ENCODE data around the gene AP4B1.

AP4B1 gene

GRCh38 chr1:113891631-113892220 lies 12.9 kb downstream of the AP4B1 start:
- DNase-seq, result no peak

DNA sequence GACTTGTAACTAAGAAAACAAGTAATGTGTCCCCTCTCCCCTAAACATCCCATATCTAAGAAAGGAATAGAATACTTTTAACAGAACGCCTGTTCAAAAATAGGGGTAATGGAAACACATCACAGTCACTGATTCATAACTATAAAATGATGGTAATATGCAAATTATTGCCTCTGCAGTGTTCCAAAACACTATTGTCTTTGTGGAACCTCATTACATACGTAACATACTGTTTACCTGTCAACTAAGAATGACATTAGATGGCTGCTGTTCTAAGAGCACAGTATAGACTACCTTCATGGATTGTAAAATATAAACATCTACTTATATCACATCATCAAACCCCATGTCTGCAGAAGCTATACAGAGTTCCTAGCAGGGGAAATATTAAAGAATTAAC lies 13.8 kb downstream of the AP4B1 start:
- DNase-seq, result no peak

DNA sequence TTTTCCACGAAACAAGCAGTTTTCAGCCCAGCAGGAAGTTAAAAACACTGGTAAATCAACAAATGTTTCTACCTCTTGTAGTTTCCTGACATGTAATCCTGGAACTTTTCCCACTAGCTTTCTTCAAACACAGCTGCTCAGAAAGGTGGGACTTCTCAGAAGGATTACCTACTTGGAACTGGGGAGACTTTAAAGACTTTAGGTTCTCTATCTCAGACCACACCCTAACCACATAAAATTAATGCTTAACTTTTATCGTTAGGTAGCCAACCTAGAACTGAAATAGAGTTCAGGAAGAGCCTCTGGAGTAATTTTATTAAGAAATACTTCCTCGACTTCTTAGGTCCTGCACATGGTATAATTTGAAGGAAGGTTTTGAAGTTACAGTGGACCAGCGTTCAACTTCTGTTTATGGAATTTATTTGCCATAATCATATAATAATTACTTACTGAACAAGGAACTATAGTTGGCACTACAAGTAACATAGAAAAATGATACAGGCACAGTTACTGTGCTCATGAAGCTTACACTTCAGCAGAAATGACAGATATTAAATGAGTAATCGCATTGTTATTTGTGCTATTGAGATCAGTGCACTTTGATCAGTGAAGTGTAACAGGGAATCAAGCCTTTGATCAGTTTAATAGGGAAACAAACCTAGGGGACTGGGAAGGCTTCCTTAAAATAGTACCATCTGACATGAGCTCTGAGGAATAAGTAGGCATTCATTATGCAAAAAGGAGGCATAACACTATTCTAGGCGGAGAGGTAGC lies 17.0 kb downstream of the AP4B1 start, which contains the start of gene BCL2L15:
Gene BCL2L15, minus strand, starts transcription at position 180 of the 774 bp plus-strand sequence. CDS start 206 bp downstream, outside the sequence.
- DNase-seq, result peak; percentile 37

- no peak for DNase-seq
Observed at GRCh38 chr1:113886417-113887401, 17.9 kb downstream of the AP4B1 start.

DNA sequence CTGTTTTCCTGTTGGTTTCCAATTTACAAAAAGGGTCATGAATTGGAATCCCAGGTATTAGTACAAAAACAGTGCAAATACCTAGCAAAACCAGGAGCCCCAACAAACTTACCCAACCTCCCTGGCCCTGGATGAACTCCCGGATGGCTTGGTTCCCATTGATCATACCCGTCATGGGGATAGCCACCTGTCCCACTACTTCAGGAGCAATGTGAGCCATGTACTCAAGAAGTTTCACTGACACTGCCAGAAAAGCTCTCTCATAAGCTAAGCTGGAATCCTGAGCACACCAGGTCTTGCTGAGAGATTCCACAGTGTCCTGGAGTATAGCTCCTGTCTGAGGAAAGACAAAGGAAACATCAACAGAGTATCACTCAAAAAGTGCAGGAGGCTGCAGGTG lies 22.9 kb downstream of the AP4B1 start:
- DNase-seq, result no peak

DNA sequence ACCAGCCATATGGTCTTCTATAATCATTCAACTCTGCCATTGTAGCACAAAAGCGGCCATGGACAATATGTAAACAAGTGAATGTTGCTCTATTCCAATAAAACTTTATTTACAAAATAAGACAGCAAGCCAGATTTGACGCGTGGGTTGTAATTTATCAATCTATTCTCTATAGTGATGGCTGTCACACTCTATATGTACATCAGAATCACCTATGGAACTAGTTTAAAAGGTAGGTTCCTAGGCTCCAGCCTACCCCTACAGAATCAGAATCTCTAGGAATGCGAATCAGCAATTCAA lies 24.9 kb downstream of the AP4B1 start:
- DNase-seq, result no peak

GRCh38 chr1:113876176-113876575 lies 28.4 kb downstream of the AP4B1 start:
- no peak for DNase-seq

DNA sequence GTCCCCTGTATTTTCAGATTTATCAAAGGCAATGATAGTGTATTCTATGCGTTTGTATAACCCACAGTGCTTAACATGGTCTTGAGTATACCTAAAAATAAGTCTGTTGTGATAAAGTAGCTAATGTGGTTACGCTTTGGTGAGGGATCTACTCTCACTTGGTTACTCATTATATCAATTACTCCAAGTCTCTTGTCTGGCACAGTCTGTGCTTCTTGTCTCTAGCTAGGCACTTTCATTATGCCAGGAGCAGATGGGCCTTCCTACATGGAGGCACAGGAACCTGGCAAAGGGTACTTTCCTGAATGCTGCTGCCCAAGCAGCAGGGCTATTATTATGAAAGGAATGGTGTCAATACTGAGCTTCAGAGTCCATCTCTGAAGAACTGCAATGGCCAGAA lies 28.9 kb downstream of the AP4B1 start:
- peak; percentile 24 for DNase-seq

- DNase-seq, result peak; percentile 87
Observed at GRCh38 chr1:113874012-113874879, 30.4 kb downstream of the AP4B1 start.

GRCh38 chr1:113872219-113872935 lies 32.2 kb downstream of the AP4B1 start:
- DNase-seq, result peak; percentile 73

DNA sequence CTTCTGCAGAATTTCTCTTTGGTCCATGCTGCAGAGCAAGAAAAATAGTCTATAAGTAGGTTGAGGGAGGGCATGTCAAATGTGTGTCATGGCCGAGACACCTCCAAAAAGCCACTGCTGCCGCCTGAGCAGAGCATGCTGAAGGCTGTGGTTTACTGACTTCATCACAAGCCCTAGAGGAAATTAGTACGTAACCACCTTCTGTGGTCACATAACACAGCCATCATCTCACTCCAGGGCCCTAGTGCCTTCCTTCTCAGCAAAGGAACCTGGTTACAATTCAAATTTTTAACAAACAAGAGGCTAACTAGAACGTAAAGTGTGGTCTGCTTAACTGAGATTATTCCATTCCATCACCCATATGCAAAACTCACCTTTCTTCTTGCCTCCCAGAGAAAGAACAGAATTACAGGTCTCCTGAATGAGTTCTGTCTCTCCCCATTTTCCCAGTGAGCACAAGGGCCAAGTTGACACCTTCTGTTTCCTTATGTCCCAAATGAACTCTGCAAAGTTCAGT lies 32.9 kb downstream of the AP4B1 start, which contains the start of gene PTPN22:
Gene PTPN22, minus strand, starts transcription at position 116 of the 517 bp plus-strand sequence.
- peak; percentile 96 for DNase-seq

DNA sequence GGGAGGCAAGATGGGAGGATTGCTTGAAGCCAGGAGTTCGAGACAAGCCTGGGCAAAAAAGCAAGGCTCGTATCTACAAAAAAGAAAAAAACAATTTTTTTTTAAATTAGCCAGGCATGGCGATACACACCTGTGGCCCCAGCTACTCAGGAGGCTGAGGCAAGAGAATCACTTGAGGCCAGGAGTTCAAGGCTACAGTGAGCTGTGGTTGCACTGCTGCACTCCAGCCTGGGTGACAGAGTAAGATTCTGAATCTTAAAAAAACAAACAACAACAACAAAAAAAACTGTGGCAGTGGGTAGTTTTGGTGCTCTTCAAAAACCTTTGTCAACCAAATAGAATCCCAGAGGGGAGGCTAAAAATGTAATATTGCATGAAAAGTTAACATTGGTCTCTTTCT lies 33.8 kb downstream of the AP4B1 start:
- no peak for DNase-seq

DNA sequence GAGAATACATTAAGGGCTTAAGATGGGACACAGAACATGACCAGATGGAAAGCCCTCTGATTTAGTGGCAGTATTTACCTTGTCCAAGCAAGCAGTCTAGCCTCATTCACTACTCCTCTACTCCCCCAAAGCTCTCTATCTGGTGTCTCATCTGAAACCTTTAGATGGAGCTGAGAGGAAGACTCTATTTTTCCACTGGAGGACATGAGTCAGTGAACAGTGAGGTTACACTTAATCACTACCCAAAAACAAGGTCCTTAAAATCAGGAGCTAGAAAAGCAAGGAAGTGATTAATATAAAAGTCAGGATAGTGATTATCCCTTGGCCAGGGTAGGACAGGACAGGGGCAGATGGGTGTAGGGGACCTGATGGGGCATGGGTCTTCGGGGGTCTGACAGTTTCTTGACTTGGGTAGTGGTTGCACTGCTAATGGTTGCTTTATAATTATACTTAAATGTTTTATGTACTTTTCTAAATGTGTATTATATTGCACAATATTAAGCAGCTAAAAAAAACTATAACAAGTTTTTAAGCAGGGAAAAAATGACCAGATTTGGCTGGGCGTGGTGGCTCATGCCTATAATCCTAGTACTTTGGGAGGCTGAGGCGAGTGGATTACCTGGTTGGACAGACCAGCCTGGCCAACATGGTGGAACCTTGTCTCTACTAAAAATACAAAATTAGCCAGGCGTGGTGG lies 36.1 kb downstream of the AP4B1 start:
- no peak for DNase-seq

- DNase-seq, result peak; percentile 58
Observed at GRCh38 chr1:113861641-113862040, 43.0 kb downstream of the AP4B1 start.

DNA sequence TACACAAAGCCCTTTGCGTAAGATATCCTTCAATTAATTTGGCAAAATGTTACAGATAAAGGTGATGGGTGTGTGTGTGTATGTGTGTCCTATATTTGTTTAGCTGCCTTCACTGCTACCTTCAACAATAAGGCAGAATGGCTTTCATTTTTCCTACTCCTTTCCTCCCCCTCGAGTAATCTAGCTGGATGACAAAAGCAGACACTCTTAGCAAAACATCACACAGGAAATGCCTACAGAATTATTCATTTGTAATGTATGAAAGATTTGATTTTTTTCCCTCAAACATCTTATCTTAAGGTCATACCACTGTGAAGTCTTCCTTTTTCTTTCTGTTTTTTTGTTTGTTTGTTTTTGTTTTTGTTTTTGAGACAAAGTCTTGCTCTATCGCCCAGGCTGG lies 43.7 kb downstream of the AP4B1 start:
- no peak for DNase-seq

- peak; percentile 78 for DNase-seq
Observed at GRCh38 chr1:113859478-113860175, 45.0 kb downstream of the AP4B1 start.

DNA sequence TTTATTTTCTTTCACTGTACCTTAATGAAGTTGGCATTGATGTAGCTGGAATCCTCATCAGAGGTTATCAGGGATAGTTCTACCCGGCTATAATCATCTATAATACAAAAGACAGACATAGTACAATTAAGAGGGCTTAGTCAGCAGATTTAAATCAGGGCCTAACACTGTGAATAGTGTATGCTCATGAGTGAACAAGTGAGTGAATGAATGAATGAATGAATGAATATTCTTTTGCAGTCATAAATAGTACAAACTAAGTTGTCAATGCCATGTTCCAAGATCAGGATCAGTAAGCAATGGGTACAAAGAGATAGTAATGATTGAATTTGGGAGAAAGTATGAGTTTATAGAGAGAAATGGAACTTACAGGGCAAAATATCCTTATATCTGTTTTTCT lies 45.6 kb downstream of the AP4B1 start:
- no peak for DNase-seq

DNA sequence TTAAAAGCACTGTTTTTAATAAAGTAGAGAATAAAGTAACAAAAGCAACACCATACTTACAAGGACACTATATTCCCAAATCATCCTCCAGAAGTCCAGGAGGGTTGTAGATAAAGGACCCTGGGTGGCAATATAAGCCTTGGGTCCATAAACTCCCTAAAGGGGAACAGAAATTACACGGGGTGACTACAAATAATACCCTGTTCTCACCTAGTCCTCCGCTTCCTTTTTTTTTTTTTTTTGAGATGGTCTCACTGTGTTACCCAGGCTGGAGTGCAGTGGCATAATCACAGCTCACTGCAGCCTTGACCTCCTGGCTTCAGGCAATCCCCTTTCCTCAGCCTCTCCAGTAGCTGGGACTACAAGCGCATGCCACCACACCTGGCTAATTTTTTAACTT lies 46.2 kb downstream of the AP4B1 start:
- DNase-seq, result no peak

DNA sequence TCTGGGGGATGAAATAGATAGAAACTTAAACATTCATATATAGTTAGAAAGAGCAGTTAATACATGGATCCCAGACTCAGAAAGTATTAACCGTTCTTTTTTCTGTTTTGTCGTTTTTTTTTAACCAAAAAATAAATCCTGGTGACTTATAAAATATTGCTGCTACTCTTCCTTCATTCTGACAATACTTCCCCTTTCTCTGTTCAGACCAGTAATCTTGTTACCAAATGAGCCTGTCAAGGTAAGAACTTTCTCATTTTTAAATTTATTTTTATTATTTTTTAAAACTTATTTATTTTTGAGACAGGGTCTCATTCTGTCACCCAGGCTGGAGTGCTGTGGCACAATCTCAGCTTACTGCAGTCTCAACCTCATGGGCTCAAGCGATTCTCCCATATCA lies 46.8 kb downstream of the AP4B1 start:
- DNase-seq, result peak; percentile 25

- no peak for DNase-seq
Observed at GRCh38 chr1:113856401-113856790, 48.2 kb downstream of the AP4B1 start.

Measured in hematopoietic multipotent progenitor cell treated with erythropoietin and hydrocortisone succinate and interleukin-3 and kit ligand, for 4 days (in vitro differentiated cells).